Osteoblast (primary cell): Measurements from ENCODE around the gene UBE2L6. TPM values are rescaled to one million over a fixed set of nuclear protein-coding genes. Genes with fewer than 3 reads are reported as not detected.
A peak's percentile ranks its signal among the peaks of the same experiment; 100 is the strongest.

ENCODE experiments used
- DNase-seq: peaks from one replicate; pipeline ENCODE4 v3.0.0; 2011; ENCODE audit warnings: low spot score, mixed read lengths; ENCODE audit not compliant: insufficient read length; ENCODE audit errors: missing footprints
- H2AFZ ChIP-seq: 2 replicates; pipeline ENCODE4 v1.6.0; 2011; ENCODE audit warnings: mild to moderate bottlenecking, low read length
- H3K27ac ChIP-seq: 2 replicates; pipeline ENCODE4 v1.5.1; 2011; ENCODE audit warnings: mild to moderate bottlenecking, low read depth, low read length, moderate library complexity
- H3K27me3 ChIP-seq: 2 replicates; pipeline ENCODE4 v1.6.0; 2012; ENCODE audit warnings: mild to moderate bottlenecking, control low read depth, inconsistent platforms, low read length, moderate library complexity; ENCODE audit not compliant: insufficient read depth
- H3K36me3 ChIP-seq: 2 replicates; pipeline ENCODE4 v1.5.1; 2011; ENCODE audit warnings: mild to moderate bottlenecking, low read length, control low read depth, moderate library complexity; ENCODE audit not compliant: insufficient read depth
- H3K4me1 ChIP-seq: 2 replicates; pipeline ENCODE4 v1.5.1; 2011; ENCODE audit warnings: mild to moderate bottlenecking, low read length, control low read depth, moderate library complexity; ENCODE audit not compliant: insufficient read depth
- H3K4me2 ChIP-seq: 2 replicates; pipeline ENCODE4 v1.6.0; 2011; ENCODE audit warnings: mild to moderate bottlenecking, low read length; ENCODE audit not compliant: insufficient read depth
- H3K4me3 ChIP-seq: fragments of 200-600 bp; sonication (generic); 3 replicates; pipeline ENCODE4 v1.5.1; 2012; ENCODE audit warnings: mild to moderate bottlenecking, low read length, inconsistent platforms; ENCODE audit not compliant: insufficient read depth
- H3K79me2 ChIP-seq: 2 replicates; pipeline ENCODE4 v1.6.0; 2012; ENCODE audit warnings: mild to moderate bottlenecking, low read length, control low read depth, inconsistent platforms; ENCODE audit not compliant: insufficient read depth
- H3K9me3 ChIP-seq: 2 replicates; pipeline ENCODE4 v1.5.1; 2011; ENCODE audit warnings: low read depth, low read length, control low read depth
- H4K20me1 ChIP-seq: 2 replicates; pipeline ENCODE4 v1.6.0; 2012; ENCODE audit warnings: mild to moderate bottlenecking, low read length, control low read depth; ENCODE audit not compliant: insufficient read depth
- CTCF ChIP-seq: IDR thresholded peaks from 2 replicates; pipeline ENCODE4 v1.5.1; 2011; ENCODE audit warnings: mild to moderate bottlenecking, low read depth, low read length, moderate library complexity; ENCODE audit errors: extremely low read depth
- total RNA-seq: library from RNA; depleted of rRNA; stranded (reverse); fragments of >200 nt; gene quantifications from 2 replicates; pipeline ENCODE4 v1.2.3, GENCODE V29; 2012

Gene UBE2L6
- total RNA-seq, 1 donor: 65.9 TPM

- no peak for TF ChIP-seq CTCF
- Histone ChIP-seq H2AFZ (peak overlapping the region; percentile 96), H3K4me2 (peak overlapping the region; percentile 94), H3K4me1 (peaks cover 4% of the 10 kb centered on the region), H3K79me2 (no peaks in the 10 kb centered on the region), H3K36me3 (no peaks in the 10 kb centered on the region), H3K9me3 (no peaks in the 10 kb centered on the region), H3K4me3 (peak overlapping the region; percentile 91), H4K20me1 (no peaks in the 10 kb centered on the region), H3K27me3 (no peaks in the 10 kb centered on the region), H3K27ac (peak overlapping the region; percentile 5)
- DNase-seq: peak; percentile 92
These were observed 52.7 kb downstream of the UBE2L6 start for GRCh38 chr11:57514538-57515331.

- peaks cover 4% of the 10 kb centered on the region for H3K4me1 ChIP-seq
- TF ChIP-seq CTCF: no peak
- H2AFZ ChIP-seq: peak overlapping the region; percentile 91
- DNase-seq: peak; percentile 73
- H3K27ac ChIP-seq: no peak overlapping the region
- H3K27me3 ChIP-seq: no peaks in the 10 kb centered on the region
- peak overlapping the region; percentile 94 for H3K4me2 ChIP-seq
- no peaks in the 10 kb centered on the region for H4K20me1 ChIP-seq
- H3K9me3 ChIP-seq: no peaks in the 10 kb centered on the region
- peak overlapping the region; percentile 91 for H3K4me3 ChIP-seq
- no peaks in the 10 kb centered on the region for H3K36me3 ChIP-seq
- H3K79me2 ChIP-seq: no peaks in the 10 kb centered on the region
These were observed 53.4 kb downstream of the UBE2L6 start for GRCh38 chr11:57513911-57514537.

DNA sequence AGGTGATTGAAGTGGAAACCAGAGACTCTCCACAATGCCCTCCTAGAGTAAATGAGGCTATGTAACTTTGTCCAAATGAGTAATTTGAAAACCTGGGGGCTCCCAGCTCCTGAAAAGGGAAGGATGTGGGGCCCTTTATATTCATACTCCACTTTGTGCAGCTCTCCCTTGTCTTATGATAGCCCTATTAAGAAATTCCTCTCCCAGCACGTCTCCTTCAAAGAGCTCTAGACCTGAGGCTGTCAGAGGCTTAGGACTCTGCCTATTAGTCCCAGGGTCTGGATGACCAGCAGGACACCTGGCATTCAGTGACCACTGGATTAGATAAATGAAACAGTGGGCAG lies 54.0 kb downstream of the UBE2L6 start:
- Histone ChIP-seq H3K4me3 (no peak overlapping the region), H3K4me1 (peaks cover 4% of the 10 kb centered on the region), H3K27me3 (no peaks in the 10 kb centered on the region), H2AFZ (no peak overlapping the region), H3K36me3 (no peaks in the 10 kb centered on the region), H4K20me1 (no peaks in the 10 kb centered on the region), H3K27ac (no peak overlapping the region), H3K79me2 (no peaks in the 10 kb centered on the region), H3K4me2 (no peak overlapping the region), H3K9me3 (no peaks in the 10 kb centered on the region)
- peak; percentile 39 for DNase-seq
- TF ChIP-seq CTCF: no peak
